ENCODE results near the gene RALGPS2.

The RALGPS2 gene

GRCh38 chr1:178910023-178910422, 185.0 kb downstream of the RALGPS2 start:
- H2AFZ ChIP-seq (ENCODE audit: low read depth) = no peak overlapping the region
- H3K4me2 ChIP-seq = no peak overlapping the region
- H4K20me1 ChIP-seq (ENCODE audit: insufficient read depth) = no peaks in the 10 kb centered on the region
- no peaks in the 10 kb centered on the region for H3K36me3 ChIP-seq (ENCODE audit: insufficient read depth)
- no peak overlapping the region for H3K27ac ChIP-seq
- H3K4me1 ChIP-seq (ENCODE audit: low read depth, poor library complexity, severe bottlenecking) = peaks cover 7% of the 10 kb centered on the region
- H3K9ac ChIP-seq = no peak overlapping the region
- TF ChIP-seq, protein P1, sequence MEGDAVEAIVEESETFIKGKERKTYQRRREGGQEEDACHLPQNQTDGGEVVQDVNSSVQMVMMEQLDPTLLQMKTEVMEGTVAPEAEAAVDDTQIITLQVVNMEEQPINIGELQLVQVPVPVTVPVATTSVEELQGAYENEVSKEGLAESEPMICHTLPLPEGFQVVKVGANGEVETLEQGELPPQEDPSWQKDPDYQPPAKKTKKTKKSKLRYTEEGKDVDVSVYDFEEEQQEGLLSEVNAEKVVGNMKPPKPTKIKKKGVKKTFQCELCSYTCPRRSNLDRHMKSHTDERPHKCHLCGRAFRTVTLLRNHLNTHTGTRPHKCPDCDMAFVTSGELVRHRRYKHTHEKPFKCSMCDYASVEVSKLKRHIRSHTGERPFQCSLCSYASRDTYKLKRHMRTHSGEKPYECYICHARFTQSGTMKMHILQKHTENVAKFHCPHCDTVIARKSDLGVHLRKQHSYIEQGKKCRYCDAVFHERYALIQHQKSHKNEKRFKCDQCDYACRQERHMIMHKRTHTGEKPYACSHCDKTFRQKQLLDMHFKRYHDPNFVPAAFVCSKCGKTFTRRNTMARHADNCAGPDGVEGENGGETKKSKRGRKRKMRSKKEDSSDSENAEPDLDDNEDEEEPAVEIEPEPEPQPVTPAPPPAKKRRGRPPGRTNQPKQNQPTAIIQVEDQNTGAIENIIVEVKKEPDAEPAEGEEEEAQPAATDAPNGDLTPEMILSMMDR (conservative IDR thresholded peaks at IDR 0.05; ENCODE audit: low read depth, low read length) = no peak
- no peaks in the 10 kb centered on the region for H3K27me3 ChIP-seq (ENCODE audit: insufficient read depth, low read depth)
- no peak overlapping the region for H3K4me3 ChIP-seq (IDR thresholded peaks at IDR 0.05; ENCODE audit: insufficient read depth, low read depth, low read length)
- H3K79me2 ChIP-seq (ENCODE audit: insufficient read depth, low read depth) = no peaks in the 10 kb centered on the region

DNA sequence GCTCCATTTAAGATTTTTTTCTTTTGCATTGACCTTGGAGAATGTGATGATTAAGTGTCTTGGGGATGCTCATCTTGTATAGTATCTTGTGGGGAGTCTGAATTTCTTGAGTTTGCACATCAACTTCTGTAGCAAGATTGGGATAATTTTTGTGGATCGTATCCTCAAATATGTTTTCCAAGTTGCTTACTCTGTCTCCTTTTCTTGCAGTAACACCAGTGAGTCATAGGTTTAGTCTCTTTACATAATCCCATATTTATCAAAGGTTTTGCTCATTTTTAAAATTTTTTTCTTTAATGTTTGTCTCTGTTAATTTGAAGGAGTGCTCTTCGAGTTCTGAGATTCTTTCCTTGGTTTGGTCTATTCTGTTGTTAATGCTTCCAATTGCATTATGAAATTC, 187.6 kb downstream of the RALGPS2 start:
- Histone ChIP-seq H3K4me2 (no peak overlapping the region), H3K4me3 (IDR thresholded peaks at IDR 0.05; ENCODE audit: insufficient read depth, low read depth, low read length) (no peak overlapping the region), H3K27me3 (ENCODE audit: insufficient read depth, low read depth) (no peaks in the 10 kb centered on the region), H2AFZ (ENCODE audit: low read depth) (no peak overlapping the region), H3K27ac (no peak overlapping the region), H4K20me1 (ENCODE audit: insufficient read depth) (no peaks in the 10 kb centered on the region), H3K4me1 (ENCODE audit: low read depth, poor library complexity, severe bottlenecking) (peaks cover 14% of the 10 kb centered on the region), H3K36me3 (ENCODE audit: insufficient read depth) (no peaks in the 10 kb centered on the region), H3K9ac (no peak overlapping the region), H3K79me2 (ENCODE audit: insufficient read depth, low read depth) (no peaks in the 10 kb centered on the region)
- TF ChIP-seq, protein P1 (conservative IDR thresholded peaks at IDR 0.05; ENCODE audit: low read depth, low read length) = no peak

DNA sequence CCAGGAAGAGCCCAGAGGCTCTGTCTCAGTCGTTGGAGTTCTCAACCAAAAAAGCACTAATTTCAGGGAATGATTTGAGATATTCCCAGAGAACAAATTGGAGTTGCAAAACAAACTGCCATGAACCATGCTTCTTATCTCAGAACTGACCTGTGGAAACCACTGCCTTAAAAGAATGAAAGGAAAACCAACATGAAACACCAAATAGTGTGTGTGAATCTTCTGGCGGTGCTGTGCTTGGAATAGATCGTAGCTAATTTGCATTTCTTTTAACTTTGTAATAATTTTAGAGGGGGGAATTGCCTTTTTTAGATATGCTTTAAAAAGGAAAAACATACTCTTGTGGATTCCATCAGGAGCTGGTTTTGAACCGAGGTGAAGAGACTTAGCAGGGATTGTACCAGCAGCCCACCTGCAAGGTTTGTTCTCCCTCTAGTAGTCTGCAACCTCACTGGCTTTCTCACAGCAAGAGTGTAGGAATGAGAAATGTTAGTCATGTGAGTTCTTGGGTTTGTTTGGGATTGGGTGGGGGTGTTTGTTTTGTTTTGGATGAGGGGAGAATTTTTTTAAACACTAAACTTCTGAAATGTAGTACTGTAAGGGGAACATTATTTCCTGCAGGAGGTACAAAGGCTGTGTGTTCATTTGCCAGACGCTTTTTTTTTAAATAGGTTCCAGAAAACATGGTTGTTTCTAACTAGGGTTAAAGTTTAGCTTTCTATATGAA, 191.6 kb downstream of the RALGPS2 start:
- TF ChIP-seq, protein P1 (conservative IDR thresholded peaks at IDR 0.05; ENCODE audit: low read depth, low read length) = no peak
- Histone ChIP-seq H3K4me3 (IDR thresholded peaks at IDR 0.05; ENCODE audit: insufficient read depth, low read depth, low read length) (no peak overlapping the region), H2AFZ (ENCODE audit: low read depth) (no peak overlapping the region), H3K9ac (no peak overlapping the region), H3K27me3 (ENCODE audit: insufficient read depth, low read depth) (no peaks in the 10 kb centered on the region), H3K4me2 (no peak overlapping the region), H4K20me1 (ENCODE audit: insufficient read depth) (no peaks in the 10 kb centered on the region), H3K27ac (no peak overlapping the region), H3K79me2 (ENCODE audit: insufficient read depth, low read depth) (no peaks in the 10 kb centered on the region), H3K4me1 (ENCODE audit: low read depth, poor library complexity, severe bottlenecking) (peaks cover 14% of the 10 kb centered on the region), H3K36me3 (ENCODE audit: insufficient read depth) (no peaks in the 10 kb centered on the region)

DNA sequence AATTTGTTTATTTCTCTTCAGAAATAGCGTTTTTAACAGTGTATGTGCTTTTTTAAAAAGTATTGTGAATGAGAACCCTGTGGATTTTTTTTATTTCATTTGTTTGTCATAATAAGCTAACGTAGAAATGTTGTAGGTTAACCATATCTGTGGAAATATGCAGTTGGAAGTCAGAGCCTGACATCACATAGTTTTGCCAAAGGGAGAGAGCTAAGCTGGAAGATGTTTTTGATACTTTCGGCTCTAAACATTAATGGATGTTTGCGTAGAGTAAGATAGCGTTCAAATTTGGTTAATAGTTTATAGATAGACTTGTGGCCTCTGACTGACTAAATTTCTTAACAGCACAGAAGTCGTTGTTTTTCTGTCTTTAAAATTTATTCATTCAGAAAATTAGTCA, 193.3 kb downstream of the RALGPS2 start:
- H2AFZ ChIP-seq (ENCODE audit: low read depth) = no peak overlapping the region
- TF ChIP-seq, protein P1 (conservative IDR thresholded peaks at IDR 0.05; ENCODE audit: low read depth, low read length) = no peak

More for the DNA sequence above, 193.3 kb downstream of the RALGPS2 start:
- Histone ChIP-seq H3K27ac (no peak overlapping the region), H3K27me3 (ENCODE audit: insufficient read depth, low read depth) (no peaks in the 10 kb centered on the region), H3K4me2 (no peak overlapping the region), H3K79me2 (ENCODE audit: insufficient read depth, low read depth) (no peaks in the 10 kb centered on the region), H3K4me3 (IDR thresholded peaks at IDR 0.05; ENCODE audit: insufficient read depth, low read depth, low read length) (no peak overlapping the region), H3K4me1 (ENCODE audit: low read depth, poor library complexity, severe bottlenecking) (peaks cover 14% of the 10 kb centered on the region), H3K9ac (no peak overlapping the region), H3K36me3 (ENCODE audit: insufficient read depth) (no peaks in the 10 kb centered on the region), H4K20me1 (ENCODE audit: insufficient read depth) (no peaks in the 10 kb centered on the region)

Data from KMS-11 (cell line).